ENCODE data around the gene CHL1.

DNA sequence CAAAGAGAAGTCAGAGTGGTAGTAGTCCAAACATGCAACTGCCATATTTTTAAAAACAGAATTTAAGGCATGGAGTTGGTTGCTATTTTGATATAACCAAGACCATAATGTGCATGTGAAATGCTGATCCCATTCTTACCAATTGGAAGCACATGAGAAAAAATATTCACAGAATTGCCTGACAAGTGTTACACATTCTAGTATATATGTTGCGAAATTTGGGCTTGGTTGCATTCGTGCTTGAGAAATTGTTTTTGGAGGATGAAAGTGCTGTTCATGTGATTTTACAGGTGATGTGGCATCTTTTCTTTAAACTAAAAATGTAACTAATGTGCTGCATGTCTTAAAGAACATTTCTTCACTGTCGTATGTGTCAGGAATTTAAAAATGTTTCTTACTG, 199.7 kb downstream of the CHL1 start:
- TF ChIP-seq CTCF (IDR thresholded peaks at IDR 0.05) (no peak), EZH2 (IDR thresholded peaks at IDR 0.05; ENCODE audit: borderline replicate concordance, insufficient read depth, low read depth, low read length, poor library complexity, severe bottlenecking) (no peak)
